GM21723 (cell line): ENCODE results near the gene LYPD6B.
A peak's percentile ranks its signal among the peaks of the same experiment; 100 is the strongest.

ENCODE experiments used
- ATAC-seq: cut with Tn5 transposase; IDR thresholded peaks from one replicate; pipeline ENCODE4 v1.9.1; 2021; ENCODE audit warnings: mild to moderate bottlenecking, moderate library complexity; ENCODE audit not compliant: unreplicated experiment

The LYPD6B gene

GRCh38 chr2:149009576-149010461 is 28.7 kb upstream of the LYPD6B start:
- ATAC-seq: no peak

DNA sequence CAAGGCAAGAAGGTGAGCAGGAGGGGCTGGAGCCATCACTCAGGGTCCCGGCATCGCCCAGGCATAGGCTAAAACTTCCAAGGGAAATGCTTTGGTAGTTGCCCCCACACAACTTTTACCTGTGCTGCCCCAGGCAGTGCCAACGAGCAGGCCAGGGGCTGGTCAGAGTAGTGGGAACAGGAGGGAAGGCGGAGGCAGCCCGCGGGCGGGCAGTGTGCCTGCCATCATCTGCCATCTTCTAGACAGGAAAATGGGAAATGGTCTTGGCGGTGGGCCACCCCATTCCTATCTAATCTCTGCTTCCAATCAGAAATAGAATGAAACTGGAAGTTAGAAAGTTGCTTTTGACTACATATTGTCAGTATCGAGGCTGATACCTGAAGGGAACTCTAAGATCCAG is 26.0 kb upstream of the LYPD6B start:
- ATAC-seq: no peak

- ATAC-seq: no peak
Observed at GRCh38 chr2:149015501-149015900, 23.0 kb upstream of the LYPD6B start.

DNA sequence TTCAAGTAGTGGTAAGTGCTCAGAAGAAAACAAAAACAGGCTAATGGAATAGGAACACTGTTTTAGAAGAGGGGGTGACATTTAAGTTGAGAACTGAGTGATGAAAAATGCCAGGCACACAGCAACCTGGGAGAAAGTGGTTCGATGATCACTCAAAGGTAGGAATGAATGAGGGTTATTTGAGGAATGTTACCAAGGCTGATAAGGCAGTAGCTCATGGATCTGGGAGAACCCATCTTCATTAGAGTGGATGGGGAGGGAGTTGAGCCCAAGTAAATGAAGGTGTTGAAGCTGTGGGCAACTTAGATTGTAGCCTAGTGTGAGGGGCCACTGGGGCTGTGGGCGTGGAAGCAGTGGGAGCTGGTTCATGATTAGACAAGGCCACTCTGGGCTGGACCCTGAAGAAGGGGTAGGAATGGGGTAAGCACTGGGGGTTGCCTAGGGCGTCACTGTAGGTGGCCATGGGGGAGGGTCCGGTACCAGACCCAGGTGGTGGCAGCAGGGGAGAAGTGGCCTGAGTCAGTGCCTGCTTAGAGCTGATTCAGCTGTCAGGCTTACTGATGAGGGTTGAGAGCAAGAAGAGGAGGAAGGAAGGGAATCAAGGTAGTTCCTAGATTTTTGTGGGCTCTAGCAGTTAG is 22.5 kb upstream of the LYPD6B start:
- ATAC-seq: no peak

GRCh38 chr2:149017116-149017985 is 21.1 kb upstream of the LYPD6B start:
- no peak for ATAC-seq

GRCh38 chr2:149018981-149019380 is 19.5 kb upstream of the LYPD6B start:
- no peak for ATAC-seq

DNA sequence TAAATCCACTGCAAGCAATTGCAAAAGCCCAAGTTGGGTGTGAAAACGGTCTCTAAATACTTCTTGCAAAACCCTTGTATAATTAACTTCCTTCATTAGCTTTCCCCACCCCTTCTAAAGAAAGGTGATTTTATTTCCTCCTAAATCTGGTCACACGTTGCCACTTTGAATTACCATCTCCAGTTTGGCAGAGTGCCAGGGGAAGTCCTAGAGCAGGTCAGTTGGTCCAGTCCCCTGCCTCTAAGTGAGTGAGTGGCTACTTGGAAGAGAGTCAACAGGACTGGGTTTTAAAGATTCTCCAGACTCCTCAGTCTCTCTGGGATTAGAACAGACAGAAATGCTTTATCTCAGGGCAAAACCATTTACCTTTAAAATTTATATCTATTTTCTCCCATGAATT is 18.7 kb upstream of the LYPD6B start:
- no peak for ATAC-seq

DNA sequence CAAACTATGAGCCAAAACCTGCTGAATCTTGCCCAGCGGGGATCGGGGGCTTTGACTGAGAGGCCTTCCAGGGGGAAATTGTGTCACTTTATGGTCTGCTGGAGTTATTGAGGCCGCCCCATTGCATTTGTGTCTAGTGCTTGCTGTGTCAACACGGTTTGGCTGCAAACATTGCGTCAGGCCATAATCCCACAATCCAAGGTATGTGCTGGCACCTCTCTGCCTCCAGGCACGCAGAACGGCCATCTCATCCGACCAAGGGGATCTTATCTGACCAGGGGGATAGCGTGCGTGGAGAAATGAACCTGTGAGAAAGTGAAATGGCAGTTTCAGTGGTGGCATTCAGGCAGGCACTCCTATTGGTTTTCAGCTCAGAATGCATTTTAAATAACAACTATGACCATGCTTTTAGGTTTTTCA is 18.1 kb upstream of the LYPD6B start:
- peak; percentile 37 for ATAC-seq

- peak; percentile 79 for ATAC-seq
Observed at GRCh38 chr2:149021271-149021719, 17.2 kb upstream of the LYPD6B start.

GRCh38 chr2:149021761-149022160 is 16.7 kb upstream of the LYPD6B start:
- peak; percentile 72 for ATAC-seq

GRCh38 chr2:149023091-149023490 is 15.4 kb upstream of the LYPD6B start:
- no peak for ATAC-seq

- no peak for ATAC-seq
Observed at GRCh38 chr2:149027590-149028250, 10.8 kb upstream of the LYPD6B start.

GRCh38 chr2:149028377-149028776 is 10.1 kb upstream of the LYPD6B start:
- ATAC-seq: no peak

- no peak for ATAC-seq
Observed at GRCh38 chr2:149028891-149029290, 9.6 kb upstream of the LYPD6B start.

DNA sequence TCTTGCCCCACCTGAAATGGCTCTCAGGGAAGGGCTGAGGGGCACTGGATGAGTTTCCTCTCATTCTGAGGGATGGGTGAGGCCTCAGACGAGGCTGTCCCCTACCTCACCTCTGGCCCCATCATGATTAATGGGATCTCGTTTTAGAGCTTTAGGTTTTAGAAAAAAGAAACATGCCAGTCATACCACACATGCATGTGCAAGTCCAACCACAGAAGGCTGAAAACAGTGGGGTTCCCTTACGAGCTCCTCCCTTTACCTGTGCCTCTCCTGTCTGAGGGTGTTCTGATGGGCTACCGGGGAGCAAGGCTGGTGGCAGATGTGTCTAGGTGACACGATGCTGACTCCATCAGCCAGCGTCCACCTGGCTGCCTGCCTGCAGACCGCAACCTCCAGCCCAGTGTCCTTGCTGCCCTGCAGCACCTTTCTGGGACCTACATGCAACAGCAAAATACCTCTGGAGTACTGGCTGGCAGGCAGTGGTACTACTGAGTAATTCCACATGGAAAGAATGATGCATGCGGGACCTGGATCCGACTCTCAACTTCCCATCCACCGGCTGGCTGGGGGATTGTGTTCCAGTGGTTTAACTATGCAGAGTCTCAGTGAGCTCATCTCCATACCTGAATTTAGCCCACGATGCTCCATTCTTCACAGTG is 9.1 kb upstream of the LYPD6B start:
- ATAC-seq: no peak

DNA sequence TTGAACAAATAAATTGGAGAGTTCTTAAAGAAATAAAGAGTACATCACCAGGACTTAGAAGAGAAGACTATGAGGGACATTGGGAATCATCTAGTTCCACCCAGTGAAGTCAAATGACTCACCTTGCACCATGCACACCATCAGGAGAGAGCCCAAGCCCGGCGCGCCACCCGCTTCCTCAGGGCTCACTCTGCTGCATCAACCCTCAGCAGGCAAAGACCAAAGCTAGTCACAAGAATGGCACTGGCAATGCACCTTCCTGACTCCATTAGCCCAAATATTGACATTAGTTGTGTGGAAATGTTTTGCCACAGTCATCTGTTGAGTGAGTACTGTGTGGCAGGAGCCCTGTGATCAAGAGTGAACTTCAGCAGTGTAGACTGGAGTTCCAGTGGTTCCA is 7.1 kb upstream of the LYPD6B start:
- no peak for ATAC-seq

GRCh38 chr2:149033716-149034115 is 4.8 kb upstream of the LYPD6B start:
- no peak for ATAC-seq

DNA sequence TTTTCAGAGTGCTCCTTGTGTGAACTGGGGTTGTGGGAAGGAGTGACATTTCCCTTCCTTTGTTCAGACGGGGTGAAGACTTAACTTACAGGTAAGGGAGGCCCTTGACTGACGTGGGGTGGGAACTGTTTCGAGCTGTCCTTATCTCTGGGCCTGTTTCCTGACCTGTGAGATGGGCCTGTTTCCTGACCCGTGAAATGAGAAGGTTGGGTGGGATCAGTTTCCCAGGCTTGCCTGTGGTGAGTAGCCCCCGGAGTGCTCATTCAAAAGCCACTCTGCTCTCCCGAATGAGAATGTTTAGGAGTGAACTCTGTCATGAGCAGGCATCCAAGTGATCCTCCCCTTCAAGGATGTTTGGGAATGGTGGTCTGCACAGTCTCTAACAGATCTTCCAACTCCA is 4.1 kb upstream of the LYPD6B start:
- no peak for ATAC-seq

GRCh38 chr2:149036507-149037293 is 1.8 kb upstream of the LYPD6B start:
- no peak for ATAC-seq
